Measurements from ENCODE around the gene MMEL1.

DNA sequence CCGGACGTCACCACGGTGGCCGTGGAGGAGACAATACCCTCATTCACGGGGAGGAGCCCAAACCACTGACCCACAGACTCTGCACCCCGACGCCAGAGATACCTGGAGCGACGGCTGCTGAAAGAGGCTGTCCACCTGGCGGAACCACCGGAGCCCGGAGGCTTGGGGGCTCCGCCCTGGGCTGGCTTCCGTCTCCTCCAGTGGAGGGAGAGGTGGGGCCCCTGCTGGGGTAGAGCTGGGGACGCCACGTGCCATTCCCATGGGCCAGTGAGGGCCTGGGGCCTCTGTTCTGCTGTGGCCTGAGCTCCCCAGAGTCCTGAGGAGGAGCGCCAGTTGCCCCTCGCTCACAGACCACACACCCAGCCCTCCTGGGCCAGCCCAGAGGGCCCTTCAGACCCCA, 69.6 kb downstream of the MMEL1 start:
- TF ChIP-seq, protein P1, sequence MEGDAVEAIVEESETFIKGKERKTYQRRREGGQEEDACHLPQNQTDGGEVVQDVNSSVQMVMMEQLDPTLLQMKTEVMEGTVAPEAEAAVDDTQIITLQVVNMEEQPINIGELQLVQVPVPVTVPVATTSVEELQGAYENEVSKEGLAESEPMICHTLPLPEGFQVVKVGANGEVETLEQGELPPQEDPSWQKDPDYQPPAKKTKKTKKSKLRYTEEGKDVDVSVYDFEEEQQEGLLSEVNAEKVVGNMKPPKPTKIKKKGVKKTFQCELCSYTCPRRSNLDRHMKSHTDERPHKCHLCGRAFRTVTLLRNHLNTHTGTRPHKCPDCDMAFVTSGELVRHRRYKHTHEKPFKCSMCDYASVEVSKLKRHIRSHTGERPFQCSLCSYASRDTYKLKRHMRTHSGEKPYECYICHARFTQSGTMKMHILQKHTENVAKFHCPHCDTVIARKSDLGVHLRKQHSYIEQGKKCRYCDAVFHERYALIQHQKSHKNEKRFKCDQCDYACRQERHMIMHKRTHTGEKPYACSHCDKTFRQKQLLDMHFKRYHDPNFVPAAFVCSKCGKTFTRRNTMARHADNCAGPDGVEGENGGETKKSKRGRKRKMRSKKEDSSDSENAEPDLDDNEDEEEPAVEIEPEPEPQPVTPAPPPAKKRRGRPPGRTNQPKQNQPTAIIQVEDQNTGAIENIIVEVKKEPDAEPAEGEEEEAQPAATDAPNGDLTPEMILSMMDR (IDR thresholded peaks at IDR 0.05), result no peak
- TF ChIP-seq EZH2 (IDR thresholded peaks at IDR 0.05; ENCODE audit: borderline replicate concordance, insufficient read depth, low read depth, low read length, poor library complexity, severe bottlenecking), result no peak

Measured in B cell (primary cell).